SK-N-SH (cell line): ENCODE measurements around the gene KSR2. TPM values are rescaled to one million over a fixed set of nuclear protein-coding genes. Genes with fewer than 3 reads are reported as not detected.

ENCODE experiments used
- CTCF ChIA-PET: fragments of 300-600, 350-600 bp; formaldehyde crosslinking; extraction: SDS; loops from one replicate; lab custom pipeline; 2021; lab: Yijun Ruan, JAX
- POLR2A ChIA-PET: fragments of 350-600 bp; sonication (Branson Sonifier 250); formaldehyde crosslinking; extraction: SDS; loops from one replicate; lab custom pipeline; 2020; ENCODE audit warnings: antibody characterized with exemption, inconsistent platforms; lab: Yijun Ruan, JAX
- DNase-seq: peaks from one replicate; pipeline ENCODE4 v3.0.0; 2012
- H2AFZ ChIP-seq: fragments of 200-600 bp; sonication (generic); 2 replicates; pipeline ENCODE4 v1.8.1; 2016; ENCODE audit warnings: antibody characterized with exemption, mild to moderate bottlenecking, low read depth
- H3F3A ChIP-seq: fragments of 200-600 bp; sonication (generic); replicated peaks from 2 replicates; pipeline ENCODE3; 2016; ENCODE audit warnings: antibody characterized with exemption, mild to moderate bottlenecking; ENCODE audit not compliant: insufficient read depth
- H3K27ac ChIP-seq, 2 experiments: fragments of 200-500 bp in 1 of 2; fragments of 200-600 bp in 1 of 2; sonication (Bioruptor generic) in 1 of 2; sonication (generic), shearing (Covaris generic) in 1 of 2; 2 replicates each; pipeline versions ENCODE4 v1.5.1 to v1.6.1; 2014 to 2016; ENCODE audit warnings: low read depth in 2 of 2, inconsistent platforms in 1 of 2, low read length in 1 of 2, mild to moderate bottlenecking in 1 of 2, mixed read lengths in 1 of 2
- H3K27me3 ChIP-seq: fragments of 200-600 bp; sonication (generic), shearing (Covaris generic); 2 replicates; pipeline ENCODE4 v1.6.1; 2016; ENCODE audit warnings: mixed run types; ENCODE audit not compliant: insufficient read depth
- H3K36me3 ChIP-seq, 2 experiments: fragments of 200-500 bp in 1 of 2; fragments of 200-600 bp in 1 of 2; sonication (Bioruptor generic) in 1 of 2; sonication (generic) in 1 of 2; replicated peaks in 1 of 2; 2 replicates each; pipeline versions ENCODE3 to v1.5.1; 2014 to 2016; ENCODE audit warnings: low read length in 1 of 2, mild to moderate bottlenecking in 1 of 2; ENCODE audit not compliant: insufficient read depth in 2 of 2, control insufficient read depth in 1 of 2
- H3K4me1 ChIP-seq, 2 experiments: fragments of 200-500 bp in 1 of 2; fragments of 200-600 bp in 1 of 2; sonication (Bioruptor generic) in 1 of 2; sonication (generic), shearing (Covaris generic) in 1 of 2; 2 replicates each; pipeline versions ENCODE4 v1.5.1 to v1.6.1; 2014 to 2016; ENCODE audit warnings: low read depth in 1 of 2, low read length in 1 of 2, mixed run types in 1 of 2; ENCODE audit not compliant: insufficient read depth in 2 of 2, control insufficient read depth in 1 of 2
- H3K4me2 ChIP-seq: fragments of 200-600 bp; sonication (generic), shearing (Covaris generic); 2 replicates; pipeline ENCODE4 v1.6.1; 2017; ENCODE audit warnings: mixed run types
- H3K4me3 ChIP-seq, 2 experiments: fragments of 200-500 bp in 1 of 2; fragments of 200-600 bp in 1 of 2; sonication (Bioruptor generic) in 1 of 2; sonication (generic), shearing (Covaris generic) in 1 of 2; 2 replicates each; pipeline versions ENCODE4 v1.5.1 to v1.8.1; 2014 to 2016; ENCODE audit warnings: low read depth in 2 of 2, inconsistent platforms in 1 of 2, low read length in 1 of 2, mild to moderate bottlenecking in 1 of 2, mixed read lengths in 1 of 2, moderate library complexity in 1 of 2
- H3K79me2 ChIP-seq: fragments of 200-600 bp; sonication (generic); 2 replicates; pipeline ENCODE4 v1.8.1; 2017; ENCODE audit warnings: mild to moderate bottlenecking; ENCODE audit not compliant: insufficient read depth
- H3K9ac ChIP-seq: fragments of 200-600 bp; sonication (generic); 2 replicates; pipeline ENCODE4 v1.6.1; 2017; ENCODE audit warnings: mixed run types
- H3K9me2 ChIP-seq: fragments of 200-600 bp; sonication (generic); 2 replicates; pipeline ENCODE4 v1.6.1; 2017; ENCODE audit warnings: mixed run types
- H3K9me3 ChIP-seq: fragments of 200-600 bp; sonication (generic); 2 replicates; pipeline ENCODE4 v1.6.1; 2017; ENCODE audit warnings: mixed run types, mild to moderate bottlenecking, moderate library complexity
- H4K20me1 ChIP-seq: fragments of 200-600 bp; sonication (generic); 2 replicates; pipeline ENCODE4 v1.6.1; 2017; ENCODE audit warnings: mild to moderate bottlenecking, mixed run types; ENCODE audit not compliant: insufficient read depth
- MAX ChIP-seq: IDR thresholded peaks from 2 replicates; pipeline ENCODE4 v1.4.0; 2012; ENCODE audit warnings: low read depth
- NFIC ChIP-seq: IDR thresholded peaks from 2 replicates; pipeline ENCODE4 v1.4.0; 2012; ENCODE audit warnings: borderline replicate concordance
- RFX5 ChIP-seq: IDR thresholded peaks from 2 replicates; pipeline ENCODE4 v1.6.1; 2012; ENCODE audit warnings: mild to moderate bottlenecking, improper control_type of control experiment, low read length
- SIN3A ChIP-seq: IDR thresholded peaks from 2 replicates; pipeline ENCODE4 v1.6.1; 2012; ENCODE audit warnings: low read depth, mild to moderate bottlenecking, low read length, moderate library complexity, borderline replicate concordance
- TEAD4 ChIP-seq: IDR thresholded peaks from 2 replicates; pipeline ENCODE4 v1.4.0; 2012; ENCODE audit warnings: mild to moderate bottlenecking, borderline replicate concordance; ENCODE audit not compliant: insufficient read depth
- USF1 ChIP-seq: IDR thresholded peaks from 2 replicates; pipeline ENCODE4 v1.4.0; 2012; ENCODE audit warnings: low read depth, borderline replicate concordance
- WGBS: methylation state at CpG from one replicate; pipeline ENCODE4 v1.1.6; 2017; ENCODE audit warnings: low lambda C conversion rate; 5-methylcytosine and 5-hydroxymethylcytosine counted together
- polyA plus RNA-seq, 3 experiments: library from polyadenylated mRNA; depleted of rRNA; stranded (reverse); fragments of >200 nt; gene quantifications; 2 replicates each; pipeline ENCODE4 v1.2.3, GENCODE V29; 2012

The KSR2 gene
- polyA plus RNA-seq, 1 of the 3 experiments (the other 2 are of a cell fraction) = 0.12 TPM

GRCh38 chr12:117530796-117531195 lies 438.0 kb downstream of the KSR2 start:
- Histone ChIP-seq H3K4me2 (no peak overlapping the region), H3K4me3 (no peak overlapping the region), H3K9me3 (no peaks in the 10 kb centered on the region), H3K4me1 (peaks cover 0 to 9% of the 10 kb centered on the region in 2 experiments; a peak in 1 of 4 replicates), H3K9me2 (no peaks in the 10 kb centered on the region), H3K79me2 (no peaks in the 10 kb centered on the region), H3F3A (no peaks in the 10 kb centered on the region), H3K27me3 (no peaks in the 10 kb centered on the region), H3K27ac (no peak overlapping the region), H4K20me1 (no peaks in the 10 kb centered on the region), H3K36me3 (no peaks in the 10 kb centered on the region)
- 56% methylated on average over 9 of the region's 10 CpGs for WGBS
- TF ChIP-seq TEAD4 = no peak
- no peak for TF ChIP-seq RFX5
- no peak for TF ChIP-seq MAX
- TF ChIP-seq, all 33 proteins: peak for 0
- Histone ChIP-seq H3K9ac (no peak overlapping the region), H2AFZ (no peak overlapping the region)
- DNase-seq = no peak
- ChIA-PET POLR2A (no interaction called here), CTCF (interaction anchor here (1.0 to 1.2 kb wide), 2 partner anchors 8 to 26 kb away, joined by 3 read pairs; no protein-coding TSS in a partner anchor)

- no peak for DNase-seq
- Histone ChIP-seq H3K9me2 (no peaks in the 10 kb centered on the region), H4K20me1 (no peaks in the 10 kb centered on the region), H3K36me3 (no peaks in the 10 kb centered on the region), H3K9me3 (no peaks in the 10 kb centered on the region), H3K27ac (no peak overlapping the region), H3F3A (no peaks in the 10 kb centered on the region), H2AFZ (no peak overlapping the region), H3K4me1 (peaks cover 0 to 7% of the 10 kb centered on the region in 2 experiments; a peak in 1 of 4 replicates), H3K27me3 (no peaks in the 10 kb centered on the region), H3K79me2 (no peaks in the 10 kb centered on the region), H3K4me2 (no peak overlapping the region), H3K9ac (no peak overlapping the region), H3K4me3 (no peak overlapping the region)
- TF ChIP-seq SIN3A = no peak
- TF ChIP-seq USF1 = no peak
- ChIA-PET CTCF (interaction anchor here (1.1 kb wide), 1 partner anchor 23 kb away, joined by 5 read pairs; no protein-coding TSS in a partner anchor), POLR2A (no interaction called here)
- 60% methylated on average over 7 of the region's 7 CpGs for WGBS
Observed at GRCh38 chr12:117528538-117528937, 440.3 kb downstream of the KSR2 start.

GRCh38 chr12:117527479-117527855 lies 441.3 kb downstream of the KSR2 start:
- Histone ChIP-seq H3K4me2 (no peak overlapping the region), H3K4me1 (peaks cover 0 to 5% of the 10 kb centered on the region in 2 experiments; a peak in 1 of 4 replicates), H3K4me3 (no peak overlapping the region), H3K36me3 (no peaks in the 10 kb centered on the region), H3K27ac (no peak overlapping the region), H3K79me2 (no peaks in the 10 kb centered on the region), H4K20me1 (no peaks in the 10 kb centered on the region), H3K9ac (no peak overlapping the region), H3K27me3 (no peaks in the 10 kb centered on the region), H2AFZ (no peak overlapping the region), H3K9me2 (no peaks in the 10 kb centered on the region), H3K9me3 (no peaks in the 10 kb centered on the region), H3F3A (no peaks in the 10 kb centered on the region)
- CTCF ChIA-PET = interaction anchor here (1.2 kb wide), 1 partner anchor 159 kb away, joined by 3 read pairs; no protein-coding TSS in a partner anchor
- DNase-seq = no peak
- TF ChIP-seq NFIC = no peak
- WGBS = 34% methylated on average over 4 of the region's 4 CpGs
- POLR2A ChIA-PET = no interaction called here
